Psoas muscle (tissue), 8 donors: ENCODE measurements around the gene SMARCA4. TPM values are rescaled to one million over a fixed set of nuclear protein-coding genes. Genes with fewer than 3 reads are reported as not detected.

Experiments
- ATAC-seq, 4 donors: fragments of 200-7000 bp; cut with Tn5 transposase; one replicate each; pipeline ENCODE4 v1.9.1; 2020; ENCODE audit warnings: moderate library complexity in 3 of 4, mild to moderate bottlenecking in 2 of 4
- DNase-seq, 2 donors: peaks; one replicate each; pipeline ENCODE4 v3.0.0-alpha.2; 2020
- H3K27ac ChIP-seq: fragments of 200-600 bp; one replicate; pipeline ENCODE4 v1.8.0; 2022
- H3K27me3 ChIP-seq, 3 donors: fragments of 200-600 bp in 1 of 3; one replicate each; pipeline versions ENCODE4 v1.6.1 to v1.8.0; 2013 to 2022; ENCODE audit warnings: low read length in 2 of 3, mild to moderate bottlenecking in 2 of 3, moderate library complexity in 1 of 3; ENCODE audit not compliant: insufficient read depth in 3 of 3
- H3K36me3 ChIP-seq, 2 donors: fragments of 200-600 bp in 1 of 2; one replicate each; pipeline versions ENCODE4 v1.6.1 to v1.8.0; 2013 to 2022; ENCODE audit warnings: low read depth in 1 of 2, mild to moderate bottlenecking in 1 of 2, moderate library complexity in 1 of 2; ENCODE audit not compliant: insufficient read depth in 1 of 2
- H3K4me1 ChIP-seq: fragments of 200-600 bp; one replicate; pipeline ENCODE4 v1.8.0; 2022
- H3K4me3 ChIP-seq: fragments of 200-600 bp; one replicate; pipeline ENCODE4 v1.8.0; 2022; ENCODE audit warnings: mild to moderate bottlenecking
- H3K9me3 ChIP-seq: fragments of 200-600 bp; one replicate; pipeline ENCODE4 v1.8.0; 2022
- WGBS, 3 donors: extraction: QIAGEN DNeasy Blood & Tissue Kit; methylation state at CpG; one replicate each; pipeline versions ENCODE4 v1.1.6 to v1.1.7; 2013; 5-methylcytosine and 5-hydroxymethylcytosine counted together
- intact Hi-C, 2 donors: fragments of 100-400 bp; cut with DNase I; formaldehyde crosslinking; loops; one replicate each; pipeline versions ENCODE4 v1.11.0 to v1.14.2; 2022
- polyA plus RNA-seq, 3 donors: library from polyadenylated mRNA; stranded (reverse); fragments of 200-250 nt; gene quantifications; one replicate each; pipeline ENCODE4 v1.2.3, GENCODE V29; 2013
- total RNA-seq, 4 donors: library from RNA; stranded (reverse); fragmentation: NEBNext Ultra II Directional in 2 of 4; extraction: Animal tissue kit (Norgen Biotek cat#: 25700) in 2 of 4; gene quantifications; one replicate each; pipeline versions ENCODE4 v1.2.1 to v1.2.4, GENCODE V29; 2021 to 2023
- TF ChIP-seq, protein P1 (sequence below): fragments of 200-600 bp; IDR thresholded peaks from one replicate; pipeline ENCODE4 v1.8.0; 2022; ENCODE audit warnings: antibody characterized with exemption
- donor health status: healthy with polysubstance abuse.
- donor health status: DM: no; HTN: no; CAD: no; lungs with moderate emphysema.
- donor health status: Bipolar disorder and iron deficiency.
- donor health status: healthy.
- donor health status: DM: yes; HTN: yes; CAD: no.
- donor health status: DM: no; HTN: no; CAD: no.
- donor health status: DM: no; HTN: no; CAD: no.
- donor health status: DM: yes; HTN: yes; CAD: no.

The SMARCA4 gene
- total and polyA plus RNA-seq, 7 donors: 34.8 to 124 (median 51.9) TPM

DNA sequence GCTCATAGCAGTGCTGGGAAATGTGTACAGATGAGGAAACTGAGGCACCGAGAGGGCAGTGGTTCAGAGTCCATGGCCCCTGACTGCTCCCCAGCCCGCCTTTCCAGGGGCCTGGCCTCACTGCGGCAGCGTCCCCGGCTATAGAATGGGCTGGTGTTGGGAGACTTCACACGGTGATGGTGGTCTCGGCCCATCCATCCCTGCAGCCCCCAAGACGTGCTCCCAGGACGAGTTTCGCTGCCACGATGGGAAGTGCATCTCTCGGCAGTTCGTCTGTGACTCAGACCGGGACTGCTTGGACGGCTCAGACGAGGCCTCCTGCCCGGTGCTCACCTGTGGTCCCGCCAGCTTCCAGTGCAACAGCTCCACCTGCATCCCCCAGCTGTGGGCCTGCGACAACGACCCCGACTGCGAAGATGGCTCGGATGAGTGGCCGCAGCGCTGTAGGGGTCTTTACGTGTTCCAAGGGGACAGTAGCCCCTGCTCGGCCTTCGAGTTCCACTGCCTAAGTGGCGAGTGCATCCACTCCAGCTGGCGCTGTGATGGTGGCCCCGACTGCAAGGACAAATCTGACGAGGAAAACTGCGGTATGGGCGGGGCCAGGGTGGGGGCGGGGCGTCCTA is 144.3 kb downstream of the SMARCA4 start:
- Histone ChIP-seq H3K4me3 (no peak overlapping the region), H3K27ac (no peak overlapping the region), H3K9me3 (no peaks in the 10 kb centered on the region), H3K27me3 (peaks cover 0 to 15% (median 10%) of the 10 kb centered on the region in 3 donors), H3K36me3 (peaks cover 0 to 71% of the 10 kb centered on the region in 2 donors), H3K4me1 (no peaks in the 10 kb centered on the region)
- intact Hi-C loops: no loop called here
- no peak for ATAC-seq
- TF ChIP-seq, protein P1, sequence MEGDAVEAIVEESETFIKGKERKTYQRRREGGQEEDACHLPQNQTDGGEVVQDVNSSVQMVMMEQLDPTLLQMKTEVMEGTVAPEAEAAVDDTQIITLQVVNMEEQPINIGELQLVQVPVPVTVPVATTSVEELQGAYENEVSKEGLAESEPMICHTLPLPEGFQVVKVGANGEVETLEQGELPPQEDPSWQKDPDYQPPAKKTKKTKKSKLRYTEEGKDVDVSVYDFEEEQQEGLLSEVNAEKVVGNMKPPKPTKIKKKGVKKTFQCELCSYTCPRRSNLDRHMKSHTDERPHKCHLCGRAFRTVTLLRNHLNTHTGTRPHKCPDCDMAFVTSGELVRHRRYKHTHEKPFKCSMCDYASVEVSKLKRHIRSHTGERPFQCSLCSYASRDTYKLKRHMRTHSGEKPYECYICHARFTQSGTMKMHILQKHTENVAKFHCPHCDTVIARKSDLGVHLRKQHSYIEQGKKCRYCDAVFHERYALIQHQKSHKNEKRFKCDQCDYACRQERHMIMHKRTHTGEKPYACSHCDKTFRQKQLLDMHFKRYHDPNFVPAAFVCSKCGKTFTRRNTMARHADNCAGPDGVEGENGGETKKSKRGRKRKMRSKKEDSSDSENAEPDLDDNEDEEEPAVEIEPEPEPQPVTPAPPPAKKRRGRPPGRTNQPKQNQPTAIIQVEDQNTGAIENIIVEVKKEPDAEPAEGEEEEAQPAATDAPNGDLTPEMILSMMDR: no peak
- WGBS, 3 donors: 87 to 90% (median 88%) methylated on average over 36 of the region's 36 CpGs
- DNase-seq: no peak

DNA sequence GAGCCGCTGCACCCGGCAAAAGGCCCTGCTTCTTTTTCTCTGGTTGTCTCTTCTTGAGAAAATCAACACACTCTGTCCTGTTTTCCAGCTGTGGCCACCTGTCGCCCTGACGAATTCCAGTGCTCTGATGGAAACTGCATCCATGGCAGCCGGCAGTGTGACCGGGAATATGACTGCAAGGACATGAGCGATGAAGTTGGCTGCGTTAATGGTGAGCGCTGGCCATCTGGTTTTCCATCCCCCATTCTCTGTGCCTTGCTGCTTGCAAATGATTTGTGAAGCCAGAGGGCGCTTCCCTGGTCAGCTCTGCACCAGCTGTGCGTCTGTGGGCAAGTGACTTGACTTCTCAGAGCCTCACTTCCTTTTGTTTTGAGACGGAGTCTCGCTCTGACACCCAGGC is 145.6 kb downstream of the SMARCA4 start:
- Histone ChIP-seq H3K27me3 (peaks cover 0 to 13% (median 6%) of the 10 kb centered on the region in 3 donors), H3K4me3 (no peak overlapping the region), H3K36me3 (peaks cover 0 to 75% of the 10 kb centered on the region in 2 donors), H3K9me3 (no peaks in the 10 kb centered on the region), H3K4me1 (no peaks in the 10 kb centered on the region), H3K27ac (no peak overlapping the region)
- TF ChIP-seq, protein P1: no peak
- no peak for DNase-seq
- ATAC-seq: no peak
- WGBS, 3 donors: 42 to 54% (median 44%) methylated on average over 13 of the region's 13 CpGs
- intact Hi-C loops: no loop called here

DNA sequence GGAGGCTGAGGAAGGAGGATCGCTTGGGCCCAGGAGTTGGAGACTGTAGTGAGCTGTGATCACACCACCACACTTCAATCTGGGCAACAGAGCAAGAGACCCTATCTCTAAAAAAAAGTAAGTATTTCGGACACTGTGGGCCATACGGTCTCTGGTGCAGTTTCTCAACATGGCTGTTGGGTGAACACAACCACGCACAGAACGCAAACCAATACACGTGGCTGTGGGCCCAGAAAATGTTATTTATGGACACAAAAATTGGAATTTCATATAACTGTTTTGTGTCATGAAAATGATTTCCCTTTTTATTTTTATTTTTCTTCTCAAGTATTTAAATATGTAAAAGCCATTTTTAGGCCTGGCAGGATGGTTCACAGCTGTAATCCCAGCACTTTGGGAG is 147.9 kb downstream of the SMARCA4 start:
- Histone ChIP-seq H3K9me3 (no peaks in the 10 kb centered on the region), H3K27ac (no peak overlapping the region), H3K4me3 (no peak overlapping the region), H3K27me3 (peaks cover 0 to 2% (median 0%) of the 10 kb centered on the region in 3 donors), H3K36me3 (peaks cover 0 to 80% of the 10 kb centered on the region in 2 donors), H3K4me1 (no peaks in the 10 kb centered on the region)
- WGBS, 3 donors: 89 to 90% (median 90%) methylated on average over 6 of the region's 6 CpGs
- TF ChIP-seq, protein P1: no peak
- DNase-seq (no peak), ATAC-seq (no peak)
- intact Hi-C loops: no loop called here

- Histone ChIP-seq H3K9me3 (no peaks in the 10 kb centered on the region), H3K4me3 (no peak overlapping the region), H3K27ac (no peak overlapping the region), H3K4me1 (no peaks in the 10 kb centered on the region), H3K27me3 (no peaks in the 10 kb centered on the region), H3K36me3 (peaks cover 0 to 80% of the 10 kb centered on the region in 2 donors)
- TF ChIP-seq, protein P1: no peak
- no peak for ATAC-seq
- DNase-seq: no peak
- intact Hi-C loops: no loop called here
- whole genome bisulfite sequencing, 3 donors: 82 to 88% (median 82%) methylated on average over 15 of the region's 15 CpGs
These were observed 150.4 kb downstream of the SMARCA4 start for GRCh38 chr19:11111117-11111770.
